Esophagus muscularis mucosa (tissue), 4 donors: ENCODE results near the gene MACROH2A1.

Source experiments
- CTCF ChIP-seq, 3 experiments: fragments of 200-600 bp in 2 of 3; fragments of 450-650 bp in 1 of 3; sonication (generic) in 2 of 3; IDR thresholded peaks; one replicate each; pipeline ENCODE4 v1.5.1; 2017 to 2019; ENCODE audit warnings: antibody characterized with exemption in 3 of 3, mild to moderate bottlenecking in 2 of 3, moderate library complexity in 1 of 3
- EP300 ChIP-seq: sonication (generic); formaldehyde crosslinking; IDR thresholded peaks from one replicate; pipeline ENCODE4 v1.6.1; 2017; ENCODE audit warnings: antibody characterized with exemption
- POLR2A ChIP-seq: fragments of 450-650 bp; IDR thresholded peaks from one replicate; pipeline ENCODE4 v1.6.1; 2017; ENCODE audit warnings: antibody characterized with exemption, moderate library complexity, mild to moderate bottlenecking, low read depth

DNA sequence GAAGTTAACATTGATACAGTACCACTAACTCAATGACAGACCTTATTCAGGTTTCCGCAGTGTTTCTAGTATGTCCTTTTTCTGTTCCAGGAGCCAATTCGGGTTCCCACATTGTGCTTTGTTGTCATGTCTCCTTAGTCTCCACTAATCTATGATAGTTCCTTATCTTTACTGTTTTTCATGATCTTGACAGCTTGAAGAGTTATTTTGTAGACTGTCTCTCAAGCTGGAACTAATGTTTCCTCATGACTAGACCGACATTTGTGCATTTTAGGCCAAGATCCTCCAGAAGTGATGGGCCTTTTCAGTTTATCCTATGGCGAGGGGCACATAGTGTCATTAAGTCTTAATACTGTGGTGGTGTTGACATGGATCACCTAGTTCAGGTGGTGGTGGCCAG is 104.2 kb downstream of the MACROH2A1 start:
- no peak for TF ChIP-seq CTCF (IDR thresholded peaks at IDR 0.05)
- no peak for TF ChIP-seq POLR2A
- no peak for TF ChIP-seq EP300
